HepG2 (cell line): ENCODE measurements around the gene PPP1CA. TPM values are rescaled to one million over a fixed set of nuclear protein-coding genes. Genes with fewer than 3 reads are reported as not detected.

Experiments
- ATAC-seq: fragments of 200-7000 bp; cut with Tn5 transposase; 3 replicates; pipeline ENCODE4 v1.9.1; 2020; ENCODE audit warnings: mild to moderate bottlenecking, moderate library complexity
- BruUV-seq: library from RNA; stranded (reverse); fragments of 400-500 nt; replicated peaks from 2 replicates; lab custom pipeline; 2021; lab: Mats Ljungman, UMichigan
- CTCF ChIA-PET: fragments of 300-600 bp; formaldehyde crosslinking; extraction: SDS; loops from one replicate; lab custom pipeline; 2021; ENCODE audit warnings: low total read pairs, inconsistent platforms, low intra/inter-chr PET ratio; lab: Yijun Ruan, JAX
- POLR2A ChIA-PET: fragments of 350-600 bp; sonication (Branson Sonifier 250); formaldehyde crosslinking; loops from one replicate; lab custom pipeline; 2020; ENCODE audit warnings: antibody characterized with exemption, inconsistent platforms; lab: Yijun Ruan, JAX
- DNase-seq: peaks from one replicate; pipeline ENCODE4 v3.0.0-alpha.2; 2015; ENCODE audit warnings: low spot score
- FAIRE-seq: peaks from 3 replicates; lab custom pipeline; 2011; peaks lifted over from hg19 to GRCh38; lab: Jason Lieb, UNC
- H2AFZ ChIP-seq: one replicate; pipeline ENCODE4 v1.6.1; 2011; ENCODE audit warnings: low read length, inconsistent platforms
- H3K27ac ChIP-seq: fragments of 300-600 bp; 3 replicates; pipeline ENCODE4 v1.8.0; 2011; ENCODE audit warnings: mixed run types, mild to moderate bottlenecking, mixed read lengths, low read length, inconsistent platforms; ENCODE audit not compliant: insufficient read depth; ENCODE audit errors: extremely low read length
- H3K27me3 ChIP-seq, 2 experiments: fragments of 200-600 bp in 1 of 2; 2 replicates in 1 of 2; 3 replicates in 1 of 2; pipeline versions ENCODE4 v1.6.0 to v1.8.0; 2011; ENCODE audit warnings: low read length in 2 of 2, mild to moderate bottlenecking in 2 of 2, moderate library complexity in 2 of 2, inconsistent platforms in 1 of 2; ENCODE audit not compliant: insufficient read depth in 2 of 2, control insufficient read depth in 1 of 2
- H3K36me3 ChIP-seq, 2 experiments: fragments of 200-600 bp in 1 of 2; replicated peaks in 1 of 2; 2 replicates in 1 of 2; 3 replicates in 1 of 2; pipeline versions ENCODE4 v1.5.1 to v1.8.0; 2011; ENCODE audit warnings: low read length in 2 of 2, inconsistent platforms in 1 of 2; ENCODE audit not compliant: insufficient read depth in 2 of 2, control insufficient read depth in 1 of 2
- H3K4me1 ChIP-seq: 2 replicates; pipeline ENCODE4 v1.5.1; 2012; ENCODE audit warnings: low read length, inconsistent platforms; ENCODE audit not compliant: insufficient read depth
- H3K4me2 ChIP-seq: 2 replicates; pipeline ENCODE4 v1.6.0; 2011; ENCODE audit warnings: low read depth, low read length, inconsistent platforms
- H3K4me3 ChIP-seq, 3 experiments: fragments of 200-600 bp in 1 of 3; sonication (generic), shearing (Covaris generic) in 1 of 3; replicated peaks in 1 of 3; 2 replicates each; pipeline ENCODE4 v1.5.1; 2011 to 2016; ENCODE audit warnings: low read length in 3 of 3, inconsistent platforms in 2 of 3, low read depth in 2 of 3, mild to moderate bottlenecking in 2 of 3, control low read depth in 1 of 3, mixed read lengths in 1 of 3; ENCODE audit not compliant: insufficient read depth in 1 of 3
- H3K79me2 ChIP-seq: one replicate; pipeline ENCODE4 v1.6.1; 2011; ENCODE audit warnings: low read length, inconsistent platforms; ENCODE audit not compliant: insufficient read depth
- H3K9ac ChIP-seq: 2 replicates; pipeline ENCODE4 v1.6.0; 2011; ENCODE audit warnings: mild to moderate bottlenecking, low read depth, low read length, inconsistent platforms; ENCODE audit not compliant: insufficient read depth
- H3K9me3 ChIP-seq: 2 replicates; pipeline ENCODE4 v1.5.1; 2012; ENCODE audit warnings: mild to moderate bottlenecking, low read length
- H4K20me1 ChIP-seq: 2 replicates; pipeline ENCODE4 v1.6.0; 2011; ENCODE audit warnings: inconsistent platforms, mild to moderate bottlenecking, low read length, moderate library complexity; ENCODE audit not compliant: insufficient read depth
- AGO2 ChIP-seq: fragments of 200-400 bp; formaldehyde crosslinking; optimal IDR thresholded peaks from 2 replicates; pipeline ENCODE3; 2017; ENCODE audit warnings: mild to moderate bottlenecking, low read depth, low read length, moderate library complexity
- ATF1 ChIP-seq: IDR thresholded peaks from 2 replicates; pipeline ENCODE4 v1.6.1; 2016; ENCODE audit warnings: mild to moderate bottlenecking, control low read depth
- MLLT10 ChIP-seq: sonication (generic); formaldehyde crosslinking; IDR thresholded peaks from 2 replicates; pipeline ENCODE4 v1.4.0; 2020; ENCODE audit warnings: missing genetic modification reagents
- RBM22 ChIP-seq: fragments of 200-400 bp; formaldehyde crosslinking; optimal IDR thresholded peaks from 2 replicates; pipeline ENCODE3; 2017; ENCODE audit warnings: mild to moderate bottlenecking, low read length, moderate library complexity
- WGBS: methylation state at CpG from one replicate; pipeline ENCODE4 v1.1.6; 2017; ENCODE audit warnings: low lambda C conversion rate; 5-methylcytosine and 5-hydroxymethylcytosine counted together
- in situ Hi-C: cut with HindIII; loops from 2 replicates; pipeline ENCODE4 v1.10.0; 2017; ENCODE audit warnings: low pct_unique_long_range_greater_than_20kb; ENCODE audit not compliant: extremely low pct_ligation_motif_present
- intact Hi-C: fragments of 100-400 bp; cut with micrococcal nuclease; formaldehyde crosslinking; loops from one replicate; pipeline ENCODE4 v1.10.0; 2022; ENCODE audit not compliant: unreplicated experiment
- polyA plus RNA-seq, 8 experiments: library from polyadenylated mRNA; depleted of rRNA in 3 of 8; stranded (reverse) in 7 of 8; unstranded in 1 of 8; fragments of >200 nt; fragmentation: Illumina TruSeq in 4 of 8; extraction: Trizol in 4 of 8; gene quantifications; 2 replicates each; pipeline versions ENCODE4 v1.2.1 to v1.2.3, GENCODE V29; 2011 to 2016; ENCODE audit warnings: low read depth in 4 of 8, missing spikeins in 1 of 8, mixed read lengths in 1 of 8; ENCODE audit not compliant: insufficient read depth in 1 of 8
- total RNA-seq, 5 experiments: library from RNA; depleted of rRNA; stranded (reverse); fragments of >200 nt; fragmentation: Illumina TruSeq; extraction: Trizol; gene quantifications; 2 replicates each; pipeline ENCODE4 v1.2.3, GENCODE V29; 2016; ENCODE audit warnings: low read depth in 1 of 5

The PPP1CA gene
- total and polyA plus RNA-seq, 2 of the 13 experiments (the other 11 are each of a cell fraction or from before 2014, with no cell fraction given): 149 to 170 TPM

- in situ Hi-C loops (no loop called here), intact Hi-C loops (no loop called here)
- no peak overlapping the region for H3K27ac ChIP-seq
- H3K4me2 ChIP-seq: no peak overlapping the region
- FAIRE-seq (no peak), ATAC-seq (no peak), DNase-seq (no peak)
- no peak overlapping the region for H2AFZ ChIP-seq
- peaks cover 30% of the 10 kb centered on the region for H3K4me1 ChIP-seq
- WGBS: 98% methylated on average over 5 of the region's 6 CpGs
- peaks cover 16% of the 10 kb centered on the region for H3K79me2 ChIP-seq
- no peaks in the 10 kb centered on the region for H3K27me3 ChIP-seq
- no peak for TF ChIP-seq MLLT10
- peak; percentile 20 for TF ChIP-seq AGO2
- H3K4me3 ChIP-seq: no peak overlapping the region
- H4K20me1 ChIP-seq: peaks cover 3% of the 10 kb centered on the region; the same call in 1 of the 2 replicates
- peaks cover 19 to 27% of the 10 kb centered on the region in 2 experiments; a peak in 4 of 5 replicates for H3K36me3 ChIP-seq
- POLR2A ChIA-PET: interaction anchor here (1.6 kb wide), 1 partner anchor 23 kb away, joined by 6 read pairs; no protein-coding TSS in a partner anchor
- H3K9me3 ChIP-seq: no peaks in the 10 kb centered on the region
- BruUV-seq: no TSS peak
- H3K9ac ChIP-seq: no peak overlapping the region
- CTCF ChIA-PET: no interaction called here
Observed at GRCh38 chr11:67397536-67397935, 4.1 kb downstream of the PPP1CA start.

- ATAC-seq (no peak), FAIRE-seq (no peak), DNase-seq (no peak)
- in situ Hi-C loops: no loop called here
- no peak overlapping the region for H2AFZ ChIP-seq
- peaks cover 26% of the 10 kb centered on the region for H3K4me1 ChIP-seq
- H3K9ac ChIP-seq: no peak overlapping the region
- ChIA-PET CTCF (no interaction called here), POLR2A (no interaction called here)
- no TSS peak for BruUV-seq
- peaks cover 20% of the 10 kb centered on the region for H3K79me2 ChIP-seq
- TF ChIP-seq RBM22 (peak; percentile 63), ATF1 (CRISPR knock-in tag) (no peak)
- intact Hi-C loops: no loop called here
- no peak overlapping the region for H3K4me2 ChIP-seq
- 98% methylated on average over 12 of the region's 13 CpGs for WGBS
- H3K9me3 ChIP-seq: no peaks in the 10 kb centered on the region
- peaks cover 3% of the 10 kb centered on the region; the same call in 1 of the 2 replicates for H4K20me1 ChIP-seq
- H3K36me3 ChIP-seq: peaks cover 19 to 27% of the 10 kb centered on the region in 2 experiments; a peak in 4 of 5 replicates
- no peak overlapping the region for H3K4me3 ChIP-seq
- H3K27me3 ChIP-seq: no peaks in the 10 kb centered on the region
- H3K27ac ChIP-seq: no peak overlapping the region
Observed at GRCh38 chr11:67396587-67397389, 4.9 kb downstream of the PPP1CA start.
